ENCODE results near the gene SPON1.
"Not testable (repeated sequence)": the region's sequence is repeated elsewhere in the genome, so short reads cannot be mapped to it uniquely, and the experiment has no call there.

The SPON1 gene

DNA sequence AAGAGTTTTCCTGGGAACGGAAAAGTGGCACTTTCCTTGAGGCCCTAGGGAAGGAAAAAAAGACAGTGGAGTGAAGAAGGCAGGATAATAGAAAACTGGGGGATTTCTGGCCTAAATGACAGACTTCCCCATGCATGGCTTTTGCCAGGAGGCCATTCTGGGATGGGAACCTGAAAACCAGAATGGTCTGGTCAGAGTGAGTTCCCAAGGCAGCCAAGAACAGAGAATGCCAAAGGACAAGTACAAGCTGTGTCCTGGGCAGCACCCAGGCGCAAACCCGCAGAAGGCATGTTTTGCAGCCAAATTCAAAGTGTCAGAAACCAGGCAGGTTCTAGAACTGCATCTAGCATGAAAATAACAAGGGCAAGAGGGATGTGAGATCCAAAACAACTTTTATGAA lies 162.4 kb downstream of the SPON1 start:
- no peak for DNase-seq (ENCODE audit: low read depth in 2 of 2)

DNA sequence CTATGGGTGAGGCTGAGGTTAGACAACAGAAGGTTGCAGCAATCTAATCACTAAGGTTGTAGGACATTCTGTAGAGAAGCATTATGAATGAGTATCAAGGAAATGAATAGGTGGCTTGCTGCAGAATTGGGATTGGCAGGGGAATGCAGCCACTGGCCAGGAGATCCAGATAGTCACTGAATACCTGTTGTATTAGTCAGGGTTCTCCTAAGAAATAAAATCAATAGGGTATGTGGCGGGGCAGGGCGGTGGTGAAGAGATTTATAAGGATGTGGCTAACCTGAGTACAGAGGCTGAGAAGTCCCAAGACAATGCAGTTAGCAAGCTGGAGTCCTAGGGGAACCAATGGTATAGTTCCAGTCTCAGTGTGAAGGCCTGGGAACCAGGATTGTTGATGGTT lies 163.0 kb downstream of the SPON1 start:
- DNase-seq (ENCODE audit: low read depth in 2 of 2), result no peak

- DNase-seq (ENCODE audit: low read depth in 2 of 2), result no peak
These were observed 165.2 kb downstream of the SPON1 start for GRCh38 chr11:14127679-14128078.

GRCh38 chr11:14132312-14132711 lies 169.8 kb downstream of the SPON1 start:
- no peak for DNase-seq (ENCODE audit: low read depth in 2 of 2)

DNA sequence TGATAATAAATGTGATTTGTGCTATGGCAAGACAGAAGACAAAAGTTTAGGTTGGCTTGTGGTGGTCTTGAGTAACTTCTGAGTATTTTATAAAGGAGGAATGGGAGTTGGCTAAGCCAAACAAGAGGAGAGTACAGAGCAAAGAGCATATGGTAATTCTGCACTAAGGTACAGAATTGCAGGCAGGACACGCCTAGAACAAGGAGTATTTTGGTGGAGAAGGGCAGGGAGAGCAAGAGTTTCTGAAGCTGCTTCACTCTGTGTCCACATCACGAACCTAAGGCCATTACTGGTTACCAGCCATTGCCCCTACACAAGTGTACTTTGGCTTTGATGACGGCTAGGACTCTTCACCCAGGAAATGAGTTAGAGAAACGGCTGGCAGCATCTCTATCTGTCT lies 170.9 kb downstream of the SPON1 start:
- DNase-seq (ENCODE audit: low read depth in 2 of 2), result no peak

GRCh38 chr11:14136561-14136960 lies 174.0 kb downstream of the SPON1 start:
- DNase-seq (ENCODE audit: low read depth in 2 of 2), result no peak

DNA sequence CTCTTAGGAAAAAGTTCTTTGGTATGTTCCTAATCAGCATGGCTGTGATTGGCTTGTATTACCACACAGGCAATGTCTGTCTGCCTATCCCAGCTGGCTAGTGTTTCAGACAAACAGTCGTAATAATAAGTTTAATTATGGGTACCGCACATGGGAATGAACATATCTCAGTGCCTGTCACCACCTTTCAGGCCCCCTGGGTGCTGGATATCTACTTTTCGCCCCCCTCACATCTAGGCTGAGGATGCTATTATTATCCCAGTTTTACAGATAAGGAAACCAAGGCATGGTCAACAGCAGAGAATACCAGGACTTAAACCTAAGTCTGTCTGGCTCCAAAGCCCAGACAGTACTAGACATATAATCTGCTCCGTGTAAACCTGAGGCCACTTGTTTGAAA lies 174.8 kb downstream of the SPON1 start:
- DNase-seq (ENCODE audit: low read depth in 2 of 2), result no peak

- no peak for DNase-seq (ENCODE audit: low read depth in 2 of 2)
These were observed 178.5 kb downstream of the SPON1 start for GRCh38 chr11:14140991-14141390.

- no peak for DNase-seq (ENCODE audit: low read depth in 2 of 2)
These were observed 179.2 kb downstream of the SPON1 start for GRCh38 chr11:14141676-14142075.

DNA sequence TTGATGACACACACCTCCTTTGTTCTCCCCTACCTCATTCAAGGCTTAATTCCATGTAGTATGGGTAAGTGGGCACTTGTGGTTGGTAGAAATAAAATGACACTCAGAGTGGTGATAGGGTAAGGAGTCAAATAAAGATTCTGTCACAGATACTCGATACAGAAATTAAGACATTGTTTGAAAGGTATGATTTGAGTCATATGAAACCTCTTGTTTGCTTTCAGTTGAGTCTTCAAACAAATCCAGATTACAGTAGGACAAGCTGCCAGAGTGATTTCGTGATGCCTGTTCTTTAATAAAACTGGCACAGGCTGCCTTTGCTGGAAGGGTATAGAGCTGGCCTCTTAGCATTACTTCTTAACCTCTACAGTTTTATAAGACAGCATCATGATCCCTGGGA lies 182.4 kb downstream of the SPON1 start:
- no peak for DNase-seq (ENCODE audit: low read depth in 2 of 2)

DNA sequence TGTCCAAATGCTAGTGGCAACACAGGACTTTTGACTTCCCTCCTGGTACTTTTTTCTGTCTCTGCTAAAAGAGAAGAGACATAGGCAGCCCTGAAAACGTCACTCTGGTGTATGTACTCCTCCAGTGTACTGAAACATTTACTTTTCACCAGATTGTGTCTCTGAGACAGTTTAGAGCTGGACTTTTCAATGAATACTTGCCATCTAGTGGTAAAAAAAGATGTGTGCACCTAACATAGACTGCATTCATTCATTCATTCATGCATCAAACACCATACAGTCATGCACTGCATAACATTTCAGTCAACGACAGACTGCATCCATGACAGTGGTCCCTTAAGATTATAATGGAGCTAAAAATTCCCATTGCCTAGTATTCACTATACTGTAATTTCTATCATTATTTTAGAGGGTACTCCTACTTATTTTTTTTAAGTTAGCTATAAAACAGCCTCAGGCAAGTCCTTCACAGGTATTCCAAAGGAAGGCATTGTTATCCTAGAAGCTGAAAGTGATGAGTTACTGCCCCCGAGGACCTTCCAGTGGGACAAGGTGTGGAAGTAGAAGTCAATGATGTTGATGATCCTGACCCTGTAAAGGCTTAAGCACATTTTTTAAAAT lies 186.2 kb downstream of the SPON1 start:
- DNase-seq (ENCODE audit: low read depth in 2 of 2), result no peak

DNA sequence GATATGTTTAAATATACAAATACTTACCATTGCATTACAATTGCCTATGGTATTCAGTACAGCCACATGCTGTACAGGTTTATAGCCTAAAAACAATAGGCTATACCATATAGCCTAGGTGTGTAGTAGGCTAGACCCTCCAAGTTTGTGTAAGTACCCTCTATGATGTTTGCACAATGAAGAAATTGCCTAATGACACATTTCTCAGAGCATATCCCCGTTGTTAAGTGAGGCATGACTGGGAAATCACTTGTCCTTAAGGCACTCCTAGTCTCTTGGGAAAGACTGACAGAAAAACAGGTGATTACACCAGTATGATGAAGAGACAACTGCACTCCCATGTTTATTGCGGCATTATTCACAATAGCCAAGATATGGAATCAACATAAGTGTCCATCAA lies 187.2 kb downstream of the SPON1 start:
- no peak for DNase-seq (ENCODE audit: low read depth in 2 of 2)

- DNase-seq (ENCODE audit: low read depth in 2 of 2), result no peak
These were observed 188.4 kb downstream of the SPON1 start for GRCh38 chr11:14150878-14151277.

DNA sequence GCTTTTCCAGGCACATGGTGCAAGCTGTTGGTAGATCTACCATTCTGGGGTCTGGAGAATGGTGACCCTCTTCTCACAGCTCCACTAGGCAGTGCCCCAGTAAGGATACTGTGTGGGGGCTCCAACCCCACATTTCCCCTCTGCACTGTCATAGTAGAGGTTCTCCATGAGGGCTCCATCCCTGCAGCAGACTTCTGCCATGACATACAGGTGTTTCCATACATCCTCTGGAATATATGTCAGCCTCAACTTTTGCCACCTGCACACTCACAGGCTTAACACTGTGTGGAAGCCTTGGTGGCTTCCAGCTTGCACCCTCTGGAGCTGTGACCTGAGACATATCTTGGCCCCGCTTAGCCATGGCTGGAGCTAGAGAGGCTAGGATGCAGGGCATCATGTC lies 191.6 kb downstream of the SPON1 start:
- not testable (repeated sequence) for DNase-seq (ENCODE audit: low read depth in 2 of 2)

DNA sequence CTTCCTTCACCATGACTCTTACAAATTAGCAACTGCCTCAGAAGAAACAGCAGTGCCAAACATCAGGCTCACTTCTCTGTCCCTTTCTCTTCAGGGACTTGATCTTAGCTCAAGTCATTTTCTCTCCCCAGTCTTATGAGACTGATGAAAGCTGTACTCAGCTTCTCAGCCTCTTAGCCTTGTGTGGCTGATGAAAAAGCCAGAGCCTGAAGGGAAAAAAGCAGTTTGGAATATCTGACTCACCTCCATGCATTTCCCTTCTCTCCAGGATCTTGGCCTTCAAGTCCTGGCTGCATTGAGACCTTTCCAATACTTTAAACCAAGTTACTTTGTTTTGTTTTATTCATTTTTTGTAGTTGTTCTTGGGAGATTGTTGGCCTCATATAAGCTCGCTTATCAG lies 195.9 kb downstream of the SPON1 start:
- no peak for DNase-seq (ENCODE audit: low read depth in 2 of 2)

GRCh38 chr11:14163576-14163975 lies 201.1 kb downstream of the SPON1 start:
- DNase-seq (ENCODE audit: low read depth in 2 of 2), result no peak

- not testable (repeated sequence) for DNase-seq (ENCODE audit: low read depth in 2 of 2)
These were observed 211.2 kb downstream of the SPON1 start for GRCh38 chr11:14173679-14174078.

GRCh38 chr11:14179116-14179820 lies 216.7 kb downstream of the SPON1 start:
- no peak for DNase-seq (ENCODE audit: low read depth in 2 of 2)

GRCh38 chr11:14181121-14181520 lies 218.6 kb downstream of the SPON1 start:
- DNase-seq (ENCODE audit: low read depth in 2 of 2), result no peak

- no peak for DNase-seq (ENCODE audit: low read depth in 2 of 2)
These were observed 220.4 kb downstream of the SPON1 start for GRCh38 chr11:14182833-14183364.

- no peak for DNase-seq (ENCODE audit: low read depth in 2 of 2)
These were observed 221.8 kb downstream of the SPON1 start for GRCh38 chr11:14184028-14184940.

GRCh38 chr11:14185461-14185860 lies 222.9 kb downstream of the SPON1 start:
- no peak for DNase-seq (ENCODE audit: low read depth in 2 of 2)
